OCI-LY1 (cell line): ENCODE data around the gene STK39.

Source experiments
- H2AFZ ChIP-seq: fragments of 200-600 bp; sonication (generic), shearing (Covaris generic); 2 replicates; pipeline ENCODE4 v1.6.0; 2014; ENCODE audit warnings: antibody characterized with exemption, mild to moderate bottlenecking, low read length
- H3F3A ChIP-seq: fragments of 200-600 bp; sonication (generic), shearing (Covaris generic); 2 replicates; pipeline ENCODE4 v1.6.0; 2014; ENCODE audit warnings: mild to moderate bottlenecking, antibody characterized with exemption, low read length, moderate library complexity; ENCODE audit not compliant: insufficient read depth
- H3K27ac ChIP-seq: fragments of 200-600 bp; sonication (generic); 2 replicates; pipeline ENCODE4 v1.5.1; 2014; ENCODE audit warnings: low read length, mixed run types, mild to moderate bottlenecking, low read depth; ENCODE audit not compliant: poor library complexity, severe bottlenecking
- H3K27me3 ChIP-seq: fragments of 200-600 bp; sonication (generic); 2 replicates; pipeline ENCODE4 v1.6.0; 2014; ENCODE audit warnings: antibody characterized with exemption, mild to moderate bottlenecking, low read length, moderate library complexity; ENCODE audit not compliant: insufficient read depth
- H3K36me3 ChIP-seq: fragments of 200-600 bp; sonication (generic); 2 replicates; pipeline ENCODE4 v1.6.1; 2014; ENCODE audit warnings: mild to moderate bottlenecking, antibody characterized with exemption, low read length, moderate library complexity, mixed read lengths; ENCODE audit not compliant: insufficient read depth
- H3K4me1 ChIP-seq: fragments of 200-600 bp; sonication (generic); 2 replicates; pipeline ENCODE4 v1.5.1; 2014; ENCODE audit warnings: mild to moderate bottlenecking, low read length, moderate library complexity; ENCODE audit not compliant: insufficient read depth, severe bottlenecking
- H3K4me2 ChIP-seq: fragments of 200-600 bp; sonication (generic), shearing (Covaris generic); 2 replicates; pipeline ENCODE4 v1.6.1; 2014; ENCODE audit warnings: low read length
- H3K4me3 ChIP-seq: fragments of 200-600 bp; sonication (generic); 2 replicates; pipeline ENCODE4 v1.5.1; 2014; ENCODE audit warnings: low read length, low read depth, mild to moderate bottlenecking, mixed read lengths; ENCODE audit not compliant: poor library complexity, severe bottlenecking
- H3K79me2 ChIP-seq: fragments of 200-600 bp; shearing (Covaris generic); 2 replicates; pipeline ENCODE4 v1.6.1; 2016; ENCODE audit warnings: mixed run types, low read length, mixed read lengths; ENCODE audit not compliant: insufficient read depth
- H3K9ac ChIP-seq: fragments of 200-600 bp; sonication (generic), shearing (Covaris generic); 2 replicates; pipeline ENCODE4 v1.6.1; 2014; ENCODE audit warnings: mild to moderate bottlenecking, low read length, mixed read lengths
- H3K9me2 ChIP-seq: fragments of 200-600 bp; sonication (generic), shearing (Covaris generic); 2 replicates; pipeline ENCODE4 v1.6.1; 2014; ENCODE audit warnings: low read depth, mild to moderate bottlenecking, low read length, mixed read lengths
- H3K9me3 ChIP-seq: fragments of 200-600 bp; shearing (Covaris generic); 2 replicates; pipeline ENCODE4 v1.6.1; 2014; ENCODE audit warnings: low read length, mixed read lengths
- H4K20me1 ChIP-seq: fragments of 200-600 bp; sonication (generic), shearing (Covaris generic); 2 replicates; pipeline ENCODE4 v1.6.0; 2016; ENCODE audit warnings: mild to moderate bottlenecking, low read length; ENCODE audit not compliant: insufficient read depth
- CTCF ChIP-seq: fragments of 200-600 bp; sonication (generic), shearing (Covaris generic); IDR thresholded peaks from 2 replicates; pipeline ENCODE4 v1.5.1; 2017; ENCODE audit warnings: mild to moderate bottlenecking, antibody characterized with exemption, low read length, moderate library complexity, mixed read lengths
- EZH2 ChIP-seq: fragments of 200-600 bp; sonication (generic), shearing (Covaris generic); IDR thresholded peaks from 2 replicates; pipeline ENCODE4 v1.8.0; 2017; ENCODE audit warnings: borderline replicate concordance, mixed run types, mild to moderate bottlenecking, antibody characterized with exemption, low read length, moderate library complexity, mixed read lengths

The STK39 gene

GRCh38 chr2:168183308-168183997, 63.9 kb downstream of the STK39 start:
- H3K9ac ChIP-seq = no peak overlapping the region
- TF ChIP-seq CTCF = no peak
- TF ChIP-seq EZH2 = no peak
- H3K27me3 ChIP-seq = no peaks in the 10 kb centered on the region
- no peaks in the 10 kb centered on the region for H3K79me2 ChIP-seq
- no peak overlapping the region for H3K4me2 ChIP-seq
- no peak overlapping the region for H3K27ac ChIP-seq
- H4K20me1 ChIP-seq = no peaks in the 10 kb centered on the region
- no peaks in the 10 kb centered on the region for H3F3A ChIP-seq
- H3K36me3 ChIP-seq = peaks cover 21% of the 10 kb centered on the region; the same call in 1 of the 2 replicates
- H3K9me2 ChIP-seq = no peaks in the 10 kb centered on the region
- H3K4me1 ChIP-seq = no peaks in the 10 kb centered on the region
- no peak overlapping the region for H3K4me3 ChIP-seq
- no peak overlapping the region for H2AFZ ChIP-seq
- H3K9me3 ChIP-seq = no peaks in the 10 kb centered on the region

GRCh38 chr2:168182550-168183249, 64.7 kb downstream of the STK39 start:
- Histone ChIP-seq H3K27ac (no peak overlapping the region), H3F3A (no peaks in the 10 kb centered on the region), H3K9me2 (no peaks in the 10 kb centered on the region), H3K27me3 (no peaks in the 10 kb centered on the region), H3K9me3 (no peaks in the 10 kb centered on the region), H3K36me3 (peaks cover 22% of the 10 kb centered on the region; the same call in 1 of the 2 replicates), H3K4me2 (no peak overlapping the region), H3K4me3 (no peak overlapping the region), H3K79me2 (no peaks in the 10 kb centered on the region), H3K9ac (no peak overlapping the region), H3K4me1 (peaks cover 4% of the 10 kb centered on the region), H4K20me1 (no peaks in the 10 kb centered on the region), H2AFZ (no peak overlapping the region)
- no peak for TF ChIP-seq CTCF
- no peak for TF ChIP-seq EZH2

- peaks cover 22% of the 10 kb centered on the region; the same call in 1 of the 2 replicates for H3K36me3 ChIP-seq
- H3F3A ChIP-seq = no peaks in the 10 kb centered on the region
- no peaks in the 10 kb centered on the region for H4K20me1 ChIP-seq
- H3K27me3 ChIP-seq = no peaks in the 10 kb centered on the region
- H3K79me2 ChIP-seq = no peaks in the 10 kb centered on the region
- H3K9ac ChIP-seq = no peak overlapping the region
- H3K9me3 ChIP-seq = no peaks in the 10 kb centered on the region
- no peak overlapping the region for H3K27ac ChIP-seq
- TF ChIP-seq EZH2 = no peak
- no peak for TF ChIP-seq CTCF
- no peak overlapping the region for H3K4me2 ChIP-seq
- no peak overlapping the region for H3K4me3 ChIP-seq
- peaks cover 13% of the 10 kb centered on the region for H3K4me1 ChIP-seq
- no peak overlapping the region for H2AFZ ChIP-seq
- H3K9me2 ChIP-seq = no peaks in the 10 kb centered on the region
Measured at GRCh38 chr2:168181825-168182224, 65.6 kb downstream of the STK39 start.
